Erythroblast (primary cell): ENCODE data around the gene INTS1.

ENCODE experiments used
- GATA1 ChIP-seq: IDR thresholded peaks from 2 replicates; pipeline ENCODE4 v1.6.1; 2011; ENCODE audit warnings: low read depth, mild to moderate bottlenecking, control low read depth, low read length, moderate library complexity
- POLR2A ChIP-seq: IDR thresholded peaks from 2 replicates; pipeline ENCODE4 v1.6.1; 2011; ENCODE audit warnings: mild to moderate bottlenecking, low read length

DNA sequence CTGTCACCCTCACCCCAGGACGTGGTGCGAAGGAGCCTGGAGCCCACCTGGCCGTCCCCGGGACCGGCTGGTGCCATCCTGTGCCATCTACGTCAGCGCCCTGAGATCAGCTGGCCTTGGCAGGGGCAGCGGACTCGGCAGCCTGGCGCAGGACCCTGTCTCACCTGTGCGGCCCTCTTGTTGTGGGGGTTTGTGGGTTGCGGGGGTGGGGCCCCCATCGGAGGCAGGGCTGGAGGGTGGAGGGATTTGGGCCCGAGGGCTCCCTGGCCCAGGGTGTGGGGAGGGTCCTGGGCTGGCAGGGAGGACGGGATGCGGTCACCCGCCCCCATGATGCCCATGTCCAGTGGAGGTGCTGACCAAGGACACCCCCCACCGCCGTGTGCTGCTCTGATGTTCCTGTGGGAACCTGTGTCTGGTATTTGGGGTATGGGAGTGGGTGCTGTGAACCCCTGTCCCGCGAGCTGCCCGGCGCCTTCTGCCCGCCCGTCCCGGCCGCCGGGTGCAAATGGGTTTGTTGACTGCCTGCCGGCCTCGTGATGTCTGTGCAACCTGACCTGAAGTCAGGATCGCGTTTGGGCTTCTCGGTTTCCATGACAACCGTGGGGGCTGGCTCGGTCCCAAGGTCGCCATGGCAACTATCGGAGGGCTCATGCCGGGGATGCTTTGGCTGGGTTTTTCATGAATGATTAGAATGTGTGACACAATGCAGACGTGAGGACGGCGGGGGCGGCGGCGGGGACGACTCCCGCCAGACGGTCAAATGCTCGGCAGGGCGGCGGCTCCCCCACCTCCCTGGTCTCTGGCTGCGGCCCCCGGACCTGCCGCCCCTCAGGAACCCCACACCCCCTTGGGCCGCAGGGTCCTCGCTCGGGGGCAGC, 33.6 kb upstream of the INTS1 start:
- TF ChIP-seq POLR2A: no peak
- TF ChIP-seq GATA1: no peak
